ENCODE results near the gene MAB21L3. TPM values are rescaled to one million over a fixed set of nuclear protein-coding genes. Genes with fewer than 3 reads are reported as not detected.

MAB21L3 gene
- total RNA-seq, 4 donors from 2014 or later: under 0.01 to 0.17 (median 0.11) TPM; not detected in 1

- Histone ChIP-seq H3K27me3 (no peaks in the 10 kb centered on the region), H3K4me1 (no peaks in the 10 kb centered on the region), H3K27ac (replicated peaks in 1 of 4) (no peak overlapping the region), H3K36me3 (no peaks in the 10 kb centered on the region), H3K4me3 (no peak overlapping the region), H3K9me3 (no peaks in the 10 kb centered on the region)
- peak; percentile 57 for DNase-seq (ENCODE audit: extremely low spot score)
- TF ChIP-seq POLR2A (IDR thresholded peaks at IDR 0.05; ENCODE audit: low read depth): no peak
- TF ChIP-seq EP300 (IDR thresholded peaks at IDR 0.05): no peak
- TF ChIP-seq POLR2AphosphoS5 (IDR thresholded peaks at IDR 0.05): no peak
- no peak for TF ChIP-seq CTCF (IDR thresholded peaks at IDR 0.05)
- intact Hi-C loops (cut with DNase I): no loop called here
- 82% methylated on average over 7 of the region's 7 CpGs for WGBS
These were observed 2.4 kb downstream of the MAB21L3 start for GRCh38 chr1:116113615-116114014.

GRCh38 chr1:116115476-116116439 lies 4.6 kb downstream of the MAB21L3 start:
- peak; percentile 85 for DNase-seq (ENCODE audit: extremely low spot score)
- Histone ChIP-seq H3K4me3 (no peak overlapping the region), H3K36me3 (no peaks in the 10 kb centered on the region), H3K27me3 (no peaks in the 10 kb centered on the region), H3K4me1 (no peaks in the 10 kb centered on the region), H3K9me3 (no peaks in the 10 kb centered on the region), H3K27ac (replicated peaks in 1 of 4) (no peak overlapping the region)
- no peak for TF ChIP-seq POLR2A (IDR thresholded peaks at IDR 0.05; ENCODE audit: low read depth)
- TF ChIP-seq EP300 (IDR thresholded peaks at IDR 0.05): no peak
- TF ChIP-seq CTCF (IDR thresholded peaks at IDR 0.05): no peak
- no peak for TF ChIP-seq POLR2AphosphoS5 (IDR thresholded peaks at IDR 0.05)
- WGBS: 71% methylated on average over 2 of the region's 4 CpGs
- intact Hi-C loops (cut with DNase I): no loop called here

GRCh38 chr1:116118471-116118870 lies 7.3 kb downstream of the MAB21L3 start:
- no peaks in the 10 kb centered on the region for H3K4me1 ChIP-seq
- H3K27me3 ChIP-seq: peaks cover 0 to 7% (median 0%) of the 10 kb centered on the region in 4 donors
- WGBS: 81% methylated on average over 3 of the region's 3 CpGs
- H3K9me3 ChIP-seq: no peaks in the 10 kb centered on the region
- intact Hi-C loops (cut with DNase I): no loop called here
- H3K36me3 ChIP-seq: no peaks in the 10 kb centered on the region
- TF ChIP-seq CTCF (IDR thresholded peaks at IDR 0.05): no peak
- TF ChIP-seq POLR2AphosphoS5 (IDR thresholded peaks at IDR 0.05): no peak
- TF ChIP-seq EP300 (IDR thresholded peaks at IDR 0.05): no peak
- no peak for TF ChIP-seq POLR2A (IDR thresholded peaks at IDR 0.05; ENCODE audit: low read depth)
- no peak overlapping the region for H3K4me3 ChIP-seq
- H3K27ac ChIP-seq (replicated peaks in 1 of 4): no peak overlapping the region
- DNase-seq (ENCODE audit: extremely low spot score): no peak

- no peaks in the 10 kb centered on the region for H3K36me3 ChIP-seq
- no peak overlapping the region for H3K4me3 ChIP-seq
- no peaks in the 10 kb centered on the region for H3K9me3 ChIP-seq
- no peaks in the 10 kb centered on the region for H3K4me1 ChIP-seq
- H3K27me3 ChIP-seq: peaks cover 0 to 15% (median 0%) of the 10 kb centered on the region in 4 donors
- intact Hi-C loops (cut with DNase I): no loop called here
- 70% methylated on average over 3 of the region's 3 CpGs for WGBS
- DNase-seq (ENCODE audit: extremely low spot score): no peak
- H3K27ac ChIP-seq (replicated peaks in 1 of 4): no peak overlapping the region
- TF ChIP-seq POLR2AphosphoS5 (IDR thresholded peaks at IDR 0.05) (no peak), POLR2A (IDR thresholded peaks at IDR 0.05; ENCODE audit: low read depth) (no peak), CTCF (IDR thresholded peaks at IDR 0.05) (no peak), EP300 (IDR thresholded peaks at IDR 0.05) (no peak)
These were observed 8.7 kb downstream of the MAB21L3 start for GRCh38 chr1:116119876-116120275.

All from esophagus muscularis mucosa (tissue), 4 donors.